NCI-H1417 (cell line): Measurements from ENCODE around the gene ZNF836.
A peak's percentile ranks its signal among the peaks of the same experiment; 100 is the strongest.
"Not testable (repeated sequence)": the region's sequence is repeated elsewhere in the genome, so short reads cannot be mapped to it uniquely, and the experiment has no call there.

Experiments used
- DNase-seq, 3 experiments: peaks; one replicate each; lab custom pipeline; 2025; lab: John Stamatoyannopoulos, UW

The ZNF836 gene

GRCh38 chr19:52171321-52172169 lies at the start of gene ZNF836:
Gene ZNF836, minus strand, starts transcription at chr19:52171621. Its CDS starts 3,549 bp downstream, at chr19:52168072.
- peak; percentile 75 to 88 (median 86) for DNase-seq

GRCh38 chr19:52221031-52221430 lies 49.6 kb upstream of the ZNF836 start:
- DNase-seq = no peak

- no peak for DNase-seq
These were observed 48.2 kb upstream of the ZNF836 start for GRCh38 chr19:52219611-52220010.

GRCh38 chr19:52217576-52217975 lies 46.2 kb upstream of the ZNF836 start:
- DNase-seq = no peak

GRCh38 chr19:52216401-52216800 lies 45.0 kb upstream of the ZNF836 start:
- no peak for DNase-seq

GRCh38 chr19:52214241-52214640 lies 42.8 kb upstream of the ZNF836 start:
- DNase-seq = no peak

- no peak for DNase-seq
These were observed 41.3 kb upstream of the ZNF836 start for GRCh38 chr19:52212572-52213255.

- no peak for DNase-seq
These were observed 40.6 kb upstream of the ZNF836 start for GRCh38 chr19:52211926-52212571.

GRCh38 chr19:52211203-52211602 lies 39.8 kb upstream of the ZNF836 start:
- no peak for DNase-seq

GRCh38 chr19:52206481-52206880 lies 35.1 kb upstream of the ZNF836 start:
- no peak for DNase-seq

- not testable (repeated sequence) for DNase-seq
These were observed 29.5 kb upstream of the ZNF836 start for GRCh38 chr19:52200755-52201391.

- no peak for DNase-seq
These were observed 28.6 kb upstream of the ZNF836 start for GRCh38 chr19:52200044-52200443.

- DNase-seq = peak in 2 of 3 experiments; percentile 4 to 64
These were observed 27.3 kb upstream of the ZNF836 start for GRCh38 chr19:52198678-52199077.

- DNase-seq = no peak
These were observed 26.5 kb upstream of the ZNF836 start for GRCh38 chr19:52197964-52198363.

GRCh38 chr19:52196256-52196967 lies 25.0 kb upstream of the ZNF836 start:
- DNase-seq = no peak

- no peak for DNase-seq
These were observed 20.5 kb upstream of the ZNF836 start for GRCh38 chr19:52191951-52192350.

- no peak for DNase-seq
These were observed 20.0 kb upstream of the ZNF836 start for GRCh38 chr19:52191389-52191788.

- DNase-seq = peak; percentile 29 to 61 (median 31)
These were observed 19.3 kb upstream of the ZNF836 start for GRCh38 chr19:52190487-52191293.

- peak; percentile 100 for DNase-seq
These were observed 18.5 kb upstream of the ZNF836 start, which contains the start of gene PPP2R1A for GRCh38 chr19:52189735-52190486. Gene PPP2R1A, plus strand, starts transcription at chr19:52190052. Its CDS starts 45 bp downstream, at chr19:52190097.
